D721Med (cell line): Measurements from ENCODE around the gene TUBB2B.
A peak's percentile ranks its signal among the peaks of the same experiment; 100 is the strongest.

Experiments
- DNase-seq: peaks from one replicate; pipeline ENCODE4 v3.0.0; 2011; ENCODE audit warnings: low spot score; ENCODE audit not compliant: insufficient read length
- FAIRE-seq: peaks from 2 replicates; lab custom pipeline; 2011; peaks lifted over from hg19 to GRCh38; lab: Jason Lieb, UNC
- CTCF ChIP-seq: IDR thresholded peaks from 2 replicates; pipeline ENCODE4 v1.5.1; 2012; ENCODE audit warnings: mild to moderate bottlenecking, control low read depth; ENCODE audit not compliant: insufficient read depth; ENCODE audit errors: missing control alignments

The TUBB2B gene

DNA sequence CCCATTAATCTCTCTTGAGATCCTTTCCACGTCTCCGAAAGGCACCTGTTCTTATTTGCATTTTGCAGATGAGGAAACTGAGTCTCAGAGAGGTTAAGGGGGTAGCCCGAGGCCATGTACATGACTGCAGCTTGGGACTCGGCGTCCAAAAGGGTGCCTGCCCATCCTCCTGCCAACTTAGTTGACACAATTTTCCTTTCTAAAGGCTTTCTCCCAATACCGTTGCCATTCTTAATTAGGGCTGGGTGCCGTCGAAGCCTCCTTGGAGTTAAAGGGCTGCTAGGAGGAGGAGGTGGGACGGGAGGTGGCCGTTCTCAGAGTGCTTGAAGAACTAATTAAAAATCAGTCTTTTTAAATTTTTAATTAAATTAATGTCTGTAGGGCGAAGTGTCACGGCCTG is 30.7 kb upstream of the TUBB2B start:
- no peak for TF ChIP-seq CTCF
- FAIRE-seq (no peak), DNase-seq (no peak)

GRCh38 chr6:3253597-3253961 is 26.1 kb upstream of the TUBB2B start:
- FAIRE-seq: no peak
- no peak for TF ChIP-seq CTCF
- DNase-seq: no peak

DNA sequence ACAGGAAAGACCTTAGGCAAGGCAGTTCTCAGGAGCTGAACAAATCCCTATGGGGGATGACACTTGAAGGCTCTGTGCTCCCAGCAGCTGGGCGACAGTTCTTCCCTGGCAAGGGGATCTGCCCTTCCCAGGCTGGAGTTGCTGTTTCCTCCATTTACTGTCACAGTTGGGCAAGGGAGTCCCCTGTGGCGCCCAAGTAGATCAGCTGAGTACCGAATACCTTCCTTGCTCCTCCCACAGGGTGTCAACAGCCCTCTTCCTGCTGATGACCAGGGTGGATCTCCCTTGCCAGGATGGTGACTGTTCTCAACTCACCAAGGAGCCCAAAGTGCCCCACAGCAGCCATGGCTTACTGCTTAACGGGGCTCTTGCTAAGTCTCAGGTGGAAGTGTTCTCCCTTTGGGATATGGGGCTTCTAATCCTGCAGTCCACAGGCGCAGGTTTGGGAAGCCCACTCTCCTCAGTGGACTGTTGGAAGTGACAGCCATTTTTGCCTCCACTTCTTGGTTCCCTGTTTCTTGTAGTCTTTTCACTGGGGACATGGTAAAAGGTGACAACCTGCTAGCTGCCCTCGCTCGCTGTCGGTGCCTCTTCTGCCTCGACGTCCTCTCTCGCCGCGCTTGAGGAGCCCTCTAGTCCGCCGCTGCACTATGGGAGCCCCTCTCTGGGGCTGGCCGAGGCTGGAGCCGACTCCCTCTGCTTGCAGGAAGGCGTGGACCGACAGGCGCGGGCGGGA is 25.6 kb upstream of the TUBB2B start:
- DNase-seq (no peak), FAIRE-seq (no peak)
- no peak for TF ChIP-seq CTCF

DNA sequence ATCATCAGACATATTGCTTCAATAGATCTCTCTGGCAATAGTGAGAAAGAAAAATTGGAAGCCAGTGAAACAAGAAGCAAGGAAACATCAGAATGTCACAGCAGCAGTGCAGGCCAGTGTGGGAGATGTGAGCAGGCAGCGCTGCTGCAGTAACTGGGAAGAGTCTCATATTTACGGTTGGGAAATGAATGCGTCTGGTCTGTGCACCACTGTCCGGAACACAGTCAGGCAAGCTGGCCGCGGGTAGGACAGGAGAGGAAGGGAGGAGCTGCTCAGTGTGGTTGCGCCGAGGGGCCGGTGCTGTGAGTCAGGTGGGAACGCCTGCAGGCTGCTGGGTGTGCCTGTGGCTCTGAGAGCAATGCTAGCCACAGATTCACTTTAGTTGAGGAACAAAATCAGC is 24.9 kb upstream of the TUBB2B start:
- no peak for TF ChIP-seq CTCF
- FAIRE-seq: no peak
- DNase-seq: no peak

GRCh38 chr6:3251462-3252314 is 24.2 kb upstream of the TUBB2B start:
- peak; percentile 95 for TF ChIP-seq CTCF
- no peak for FAIRE-seq

DNA sequence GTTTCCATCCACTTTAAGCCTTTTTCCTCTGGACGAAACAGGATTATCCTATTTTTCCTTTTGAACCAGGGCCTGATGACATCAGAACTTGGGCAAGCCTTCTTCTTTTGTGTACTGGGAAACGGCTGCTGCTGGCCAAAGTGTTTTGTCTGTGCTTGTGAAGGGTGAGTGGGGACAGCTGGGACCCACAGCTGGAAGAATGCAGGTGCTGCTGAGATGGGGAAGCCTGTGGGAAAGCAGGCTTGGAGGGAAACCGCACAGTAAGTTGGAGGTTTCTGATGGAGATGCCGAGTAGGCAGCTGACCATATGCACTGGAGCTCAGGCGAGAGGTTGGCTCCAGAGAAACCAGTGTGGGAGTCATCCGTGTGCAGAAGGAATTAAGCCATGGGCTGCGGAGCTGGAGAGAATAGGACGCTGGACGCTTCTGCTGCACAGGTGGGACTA is 22.8 kb upstream of the TUBB2B start:
- FAIRE-seq (no peak), DNase-seq (no peak)
- no peak for TF ChIP-seq CTCF

More at GRCh38 chr6:3251462-3252314, 24.2 kb upstream of the TUBB2B start:
- DNase-seq: peak; percentile 94

GRCh38 chr6:3249821-3250220 is 22.4 kb upstream of the TUBB2B start:
- FAIRE-seq (no peak), DNase-seq (no peak)
- TF ChIP-seq CTCF: no peak
